Hepatocyte (in vitro differentiated cells): Measurements from ENCODE around the gene MPP1. TPM values are rescaled to one million over a fixed set of nuclear protein-coding genes. Genes with fewer than 3 reads are reported as not detected.

Experiments used
- DNase-seq: peaks from one replicate; pipeline ENCODE4 v3.0.0-alpha.2; 2016; ENCODE audit warnings: low spot score
- H2AFZ ChIP-seq: fragments of 200-600 bp; sonication (generic); 2 replicates; pipeline ENCODE4 v1.6.0; 2016; ENCODE audit warnings: antibody characterized with exemption, mild to moderate bottlenecking
- H3K27ac ChIP-seq: fragments of 200-600 bp; sonication (generic); 2 replicates; pipeline ENCODE4 v1.5.1; 2016; ENCODE audit warnings: mild to moderate bottlenecking
- H3K27me3 ChIP-seq: fragments of 200-600 bp; sonication (generic); 2 replicates; pipeline ENCODE4 v1.6.1; 2016
- H3K36me3 ChIP-seq: fragments of 200-600 bp; sonication (generic); replicated peaks from 2 replicates; pipeline ENCODE4 v1.5.1; 2016; ENCODE audit warnings: low read depth; ENCODE audit not compliant: insufficient read depth
- H3K4me1 ChIP-seq: fragments of 200-600 bp; sonication (generic); 2 replicates; pipeline ENCODE4 v1.5.1; 2016; ENCODE audit warnings: mild to moderate bottlenecking, moderate library complexity; ENCODE audit not compliant: insufficient read depth
- H3K4me2 ChIP-seq: fragments of 200-600 bp; sonication (generic); 2 replicates; pipeline ENCODE4 v1.6.0; 2016
- H3K4me3 ChIP-seq: fragments of 200-600 bp; sonication (generic); 2 replicates; pipeline ENCODE4 v1.5.1; 2016; ENCODE audit warnings: mild to moderate bottlenecking
- H3K79me2 ChIP-seq: fragments of 200-600 bp; sonication (generic); 2 replicates; pipeline ENCODE4 v1.6.0; 2017; ENCODE audit warnings: mild to moderate bottlenecking
- H3K9me2 ChIP-seq: fragments of 200-600 bp; sonication (generic); replicated peaks from 2 replicates; pipeline ENCODE4 v1.6.0; 2017; ENCODE audit warnings: mild to moderate bottlenecking; ENCODE audit not compliant: insufficient read depth
- H3K9me3 ChIP-seq: fragments of 200-600 bp; sonication (generic); 2 replicates; pipeline ENCODE4 v1.5.1; 2016; ENCODE audit warnings: low read depth, mild to moderate bottlenecking
- H4K20me1 ChIP-seq: fragments of 200-600 bp; sonication (generic); 2 replicates; pipeline ENCODE4 v1.6.0; 2016; ENCODE audit warnings: mild to moderate bottlenecking; ENCODE audit not compliant: insufficient read depth, poor library complexity, severe bottlenecking
- EZH2 ChIP-seq: fragments of 200-600 bp; sonication (generic); IDR thresholded peaks from 2 replicates; pipeline ENCODE4 v1.6.1; 2016; ENCODE audit warnings: antibody characterized with exemption, mild to moderate bottlenecking, borderline replicate concordance
- EZH2phosphoT487 ChIP-seq: fragments of 200-600 bp; sonication (generic); IDR thresholded peaks from one replicate; pipeline ENCODE4 v1.6.1; 2018; ENCODE audit warnings: antibody characterized with exemption, mild to moderate bottlenecking, low read depth, moderate library complexity; ENCODE audit not compliant: unreplicated experiment, severe bottlenecking
- WGBS: methylation state at CpG from one replicate; pipeline ENCODE4 v1.1.6; 2016; ENCODE audit warnings: low lambda C conversion rate; ENCODE audit errors: missing lambda C conversion rate; 5-methylcytosine and 5-hydroxymethylcytosine counted together
- polyA plus RNA-seq: library from polyadenylated mRNA; unstranded; fragments of >200 nt; fragmentation: Nextera tagmentation; extraction: Ambion mirVana; gene quantifications from 2 replicates; pipeline ENCODE4 v1.2.1, GENCODE V29; 2016
- total RNA-seq: library from RNA; depleted of rRNA; stranded (reverse); fragments of >200 nt; gene quantifications from 2 replicates; pipeline ENCODE4 v1.2.3, GENCODE V29; 2014
- TF ChIP-seq, protein P1 (sequence below): fragments of 200-600 bp; sonication (generic); IDR thresholded peaks from 2 replicates; pipeline ENCODE4 v1.5.1; 2016; ENCODE audit warnings: antibody characterized with exemption, mild to moderate bottlenecking; ENCODE audit not compliant: poor library complexity

The MPP1 gene
- total and polyA plus RNA-seq, 2 experiments from 2014 or later, result 11.4 to 20.4 TPM

DNA sequence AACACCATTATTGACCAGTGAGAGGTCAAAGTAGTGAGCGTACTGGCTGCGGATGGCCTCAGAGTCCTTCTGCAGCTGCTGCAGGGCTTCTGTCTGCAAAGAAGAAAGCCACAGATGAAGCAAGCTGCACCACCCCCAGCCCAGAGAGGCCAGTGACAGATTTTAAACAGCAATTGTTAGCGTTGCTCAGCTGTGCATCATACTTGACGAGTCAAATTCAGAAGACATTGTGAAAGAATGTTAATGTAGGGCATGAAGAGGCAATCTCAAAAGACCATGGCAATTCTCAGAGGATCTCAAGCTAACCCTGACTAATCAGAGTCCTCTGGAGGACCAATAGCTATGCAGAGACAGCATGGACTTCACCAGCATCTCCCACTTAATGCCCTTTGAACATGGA is 26.0 kb downstream of the MPP1 start:
- TF ChIP-seq, protein P1, sequence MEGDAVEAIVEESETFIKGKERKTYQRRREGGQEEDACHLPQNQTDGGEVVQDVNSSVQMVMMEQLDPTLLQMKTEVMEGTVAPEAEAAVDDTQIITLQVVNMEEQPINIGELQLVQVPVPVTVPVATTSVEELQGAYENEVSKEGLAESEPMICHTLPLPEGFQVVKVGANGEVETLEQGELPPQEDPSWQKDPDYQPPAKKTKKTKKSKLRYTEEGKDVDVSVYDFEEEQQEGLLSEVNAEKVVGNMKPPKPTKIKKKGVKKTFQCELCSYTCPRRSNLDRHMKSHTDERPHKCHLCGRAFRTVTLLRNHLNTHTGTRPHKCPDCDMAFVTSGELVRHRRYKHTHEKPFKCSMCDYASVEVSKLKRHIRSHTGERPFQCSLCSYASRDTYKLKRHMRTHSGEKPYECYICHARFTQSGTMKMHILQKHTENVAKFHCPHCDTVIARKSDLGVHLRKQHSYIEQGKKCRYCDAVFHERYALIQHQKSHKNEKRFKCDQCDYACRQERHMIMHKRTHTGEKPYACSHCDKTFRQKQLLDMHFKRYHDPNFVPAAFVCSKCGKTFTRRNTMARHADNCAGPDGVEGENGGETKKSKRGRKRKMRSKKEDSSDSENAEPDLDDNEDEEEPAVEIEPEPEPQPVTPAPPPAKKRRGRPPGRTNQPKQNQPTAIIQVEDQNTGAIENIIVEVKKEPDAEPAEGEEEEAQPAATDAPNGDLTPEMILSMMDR, result no peak
- TF ChIP-seq EZH2 (no peak), EZH2phosphoT487 (no peak)
- Histone ChIP-seq H3K27ac (no peak overlapping the region), H3K4me1 (no peaks in the 10 kb centered on the region), H3K4me2 (no peak overlapping the region), H3K9me3 (no peaks in the 10 kb centered on the region), H2AFZ (no peak overlapping the region), H3K27me3 (no peaks in the 10 kb centered on the region), H4K20me1 (no peaks in the 10 kb centered on the region), H3K4me3 (no peak overlapping the region), H3K79me2 (no peaks in the 10 kb centered on the region), H3K9me2 (no peaks in the 10 kb centered on the region), H3K36me3 (no peaks in the 10 kb centered on the region)
- WGBS, result 94% methylated on average over 4 of the region's 4 CpGs
- DNase-seq, result no peak

DNA sequence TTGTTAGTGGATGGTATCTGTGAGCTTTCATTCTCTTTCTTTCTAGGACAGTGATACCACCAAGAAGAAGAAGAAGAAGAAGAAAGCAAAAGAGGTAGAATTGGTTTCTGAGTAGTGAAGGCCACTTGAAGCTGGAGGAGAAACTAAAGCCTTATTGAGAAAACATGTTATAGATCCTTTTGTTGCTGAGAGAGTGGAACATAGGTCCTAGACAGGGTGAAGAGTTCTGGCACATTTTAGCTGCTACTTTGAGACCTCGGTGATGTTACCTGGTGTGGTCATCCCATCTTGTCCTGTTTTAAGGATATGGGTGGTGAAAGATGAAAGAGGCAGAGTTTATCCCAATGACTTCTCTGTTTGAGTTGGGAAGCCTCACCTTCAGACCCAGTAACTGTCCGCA is 28.5 kb downstream of the MPP1 start:
- no peak overlapping the region for H3K4me3 ChIP-seq
- no peak for TF ChIP-seq EZH2phosphoT487
- TF ChIP-seq, protein P1, result no peak
- TF ChIP-seq EZH2, result no peak
- H3K4me2 ChIP-seq, result no peak overlapping the region
- H2AFZ ChIP-seq, result no peak overlapping the region
- H3K4me1 ChIP-seq, result no peaks in the 10 kb centered on the region
- no peaks in the 10 kb centered on the region for H4K20me1 ChIP-seq
- WGBS, result 75% methylated on average over 2 of the region's 2 CpGs
- H3K36me3 ChIP-seq, result no peaks in the 10 kb centered on the region
- no peaks in the 10 kb centered on the region for H3K9me2 ChIP-seq
- H3K27ac ChIP-seq, result no peak overlapping the region
- no peaks in the 10 kb centered on the region for H3K27me3 ChIP-seq
- no peak for DNase-seq
- H3K9me3 ChIP-seq, result no peaks in the 10 kb centered on the region
- H3K79me2 ChIP-seq, result no peaks in the 10 kb centered on the region

DNA sequence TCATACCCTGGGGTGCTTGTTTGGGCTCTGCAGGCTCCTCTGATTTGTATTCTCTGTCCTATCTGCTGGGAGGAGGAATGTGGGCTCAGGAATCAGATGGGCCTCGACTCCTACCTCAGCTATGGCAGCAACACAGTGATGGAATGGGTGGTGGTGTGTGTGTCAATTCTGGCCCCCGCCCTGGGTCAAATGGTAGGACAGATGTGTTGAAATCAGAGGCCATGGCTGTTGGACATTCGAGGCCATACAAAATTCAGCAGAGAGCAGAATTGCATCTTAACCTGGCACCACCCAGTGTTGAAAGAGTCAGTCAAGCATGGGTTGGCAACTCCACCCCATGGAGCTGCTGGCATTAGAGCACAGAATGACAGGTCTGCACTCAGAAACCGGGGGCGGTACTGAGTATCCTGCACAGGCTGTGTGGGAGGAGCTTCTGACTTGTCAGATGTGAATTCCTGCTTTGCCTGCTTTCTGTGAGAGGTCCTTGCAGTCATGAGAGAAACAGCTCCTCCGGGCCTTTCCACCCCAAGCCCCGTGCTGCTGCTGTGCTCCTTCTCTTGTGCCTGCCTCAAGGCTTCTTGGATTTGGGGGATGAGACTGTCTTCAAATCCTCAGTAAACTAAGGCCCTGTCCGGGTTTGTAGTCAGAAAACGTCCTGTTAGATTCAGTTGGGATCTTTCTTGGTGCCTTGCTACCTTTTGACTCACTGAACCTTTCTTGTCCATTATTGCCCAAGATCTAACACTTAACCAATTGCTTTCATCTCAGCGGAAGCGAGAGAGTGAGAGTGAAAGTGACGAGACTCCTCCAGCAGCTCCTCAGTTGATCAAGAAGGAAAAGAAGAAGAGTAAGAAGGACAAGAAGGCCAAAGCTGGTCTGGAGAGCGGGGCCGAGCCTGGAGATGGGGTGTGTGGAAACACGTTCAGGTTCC is 29.6 kb downstream of the MPP1 start:
- no peak overlapping the region for H2AFZ ChIP-seq

More for the DNA sequence above, 29.6 kb downstream of the MPP1 start:
- no peaks in the 10 kb centered on the region for H3K27me3 ChIP-seq
- no peaks in the 10 kb centered on the region for H4K20me1 ChIP-seq
- H3K27ac ChIP-seq, result no peak overlapping the region
- H3K4me3 ChIP-seq, result no peak overlapping the region
- no peak overlapping the region for H3K4me2 ChIP-seq
- H3K9me2 ChIP-seq, result no peaks in the 10 kb centered on the region
- no peaks in the 10 kb centered on the region for H3K79me2 ChIP-seq
- no peak for TF ChIP-seq EZH2
- TF ChIP-seq, protein P1, result no peak
- no peaks in the 10 kb centered on the region for H3K36me3 ChIP-seq
- H3K4me1 ChIP-seq, result no peaks in the 10 kb centered on the region
- no peaks in the 10 kb centered on the region for H3K9me3 ChIP-seq
- DNase-seq, result no peak
- whole genome bisulfite sequencing, result 73% methylated on average over 15 of the region's 15 CpGs
